ENCODE data around the gene BSDC1. TPM values are rescaled to one million over a fixed set of nuclear protein-coding genes. Genes with fewer than 3 reads are reported as not detected.
A peak's percentile ranks its signal among the peaks of the same experiment; 100 is the strongest.
"Not testable (repeated sequence)": the region's sequence is repeated elsewhere in the genome, so short reads cannot be mapped to it uniquely, and the experiment has no call there.

Gene BSDC1
- 100 to 1,000 TPM in 1 of 2 donors, 10 to 100 TPM in 1; 78.3 to 248 TPM for total RNA-seq

GRCh38 chr1:32394141-32394889 is at the start of gene BSDC1:
BSDC1 (minus strand) TSS chr1:32394441; CDS start chr1:32394414, 27 bp downstream.
- H3K4me3 ChIP-seq, result peak within 1 kb of the TSS; percentile 74 to 79
- 1% methylated on average over 47 of the region's 48 CpGs for WGBS
- H3K4me1 ChIP-seq (replicated peaks), result peaks cover 9% of the 10 kb centered on the region
- peak within 1 kb of the TSS; percentile 94 to 96 for H3K27ac ChIP-seq
- TF ChIP-seq POLR2AphosphoS5 (IDR thresholded peaks at IDR 0.05) (peak; percentile 100), CTCF (IDR thresholded peaks at IDR 0.05) (no peak), POLR2A (IDR thresholded peaks at IDR 0.05) (peak; percentile 96)
- H3K36me3 ChIP-seq, result no peaks in the 10 kb centered on the region
- peak; percentile 99 for DNase-seq (ENCODE audit: low spot score)
- H3K9me3 ChIP-seq, result no peaks in the 10 kb centered on the region
- intact Hi-C loops (cut with DNase I), result loop anchor here (10.0 kb wide), 1 partner anchor 170 kb away; the partner anchor contains the start of genes EIF3I and TMEM234
- H3K27me3 ChIP-seq (replicated peaks; ENCODE audit: insufficient read depth), result no peaks in the 10 kb centered on the region

GRCh38 chr1:32441467-32441866 is 47.2 kb upstream of the BSDC1 start:
- intact Hi-C loops (cut with DNase I); H3K36me3 ChIP-seq; H3K27ac ChIP-seq; DNase-seq (ENCODE audit: low spot score); H3K27me3 ChIP-seq (replicated peaks; ENCODE audit: insufficient read depth); H3K4me1 ChIP-seq (replicated peaks); H3K4me3 ChIP-seq; H3K9me3 ChIP-seq: not testable (repeated sequence)
- WGBS, result 93% methylated on average over 10 of the region's 10 CpGs

- DNase-seq (ENCODE audit: low spot score); H3K27me3 ChIP-seq (replicated peaks; ENCODE audit: insufficient read depth); H3K4me3 ChIP-seq; H3K4me1 ChIP-seq (replicated peaks); H3K27ac ChIP-seq; H3K9me3 ChIP-seq; H3K36me3 ChIP-seq; intact Hi-C loops (cut with DNase I): not testable (repeated sequence)
- WGBS, result 93% methylated on average over 4 of the region's 4 CpGs
These were observed 44.5 kb upstream of the BSDC1 start for GRCh38 chr1:32438777-32439176.

- Histone ChIP-seq H3K4me1 (replicated peaks) (no peaks in the 10 kb centered on the region), H3K36me3 (no peaks in the 10 kb centered on the region), H3K27me3 (replicated peaks; ENCODE audit: insufficient read depth) (no peaks in the 10 kb centered on the region), H3K27ac (no peak overlapping the region), H3K4me3 (no peak overlapping the region), H3K9me3 (no peaks in the 10 kb centered on the region)
- 32% methylated on average over 1 of the region's 1 CpG for WGBS
- DNase-seq (ENCODE audit: low spot score), result no peak
- intact Hi-C loops (cut with DNase I), result no loop called here
- TF ChIP-seq CTCF (IDR thresholded peaks at IDR 0.05) (no peak), POLR2AphosphoS5 (IDR thresholded peaks at IDR 0.05) (no peak), POLR2A (IDR thresholded peaks at IDR 0.05) (no peak)
These were observed 43.9 kb upstream of the BSDC1 start for GRCh38 chr1:32438136-32438535.

GRCh38 chr1:32431736-32432400 is 37.6 kb upstream of the BSDC1 start:
- H3K27ac ChIP-seq, result no peak overlapping the region
- H3K4me1 ChIP-seq (replicated peaks), result no peaks in the 10 kb centered on the region
- no peaks in the 10 kb centered on the region for H3K9me3 ChIP-seq
- H3K27me3 ChIP-seq (replicated peaks; ENCODE audit: insufficient read depth), result no peaks in the 10 kb centered on the region
- TF ChIP-seq CTCF (IDR thresholded peaks at IDR 0.05) (no peak), POLR2A (IDR thresholded peaks at IDR 0.05) (no peak), POLR2AphosphoS5 (IDR thresholded peaks at IDR 0.05) (no peak)
- DNase-seq (ENCODE audit: low spot score), result no peak
- WGBS, result 71% methylated on average over 4 of the region's 4 CpGs
- H3K36me3 ChIP-seq, result no peaks in the 10 kb centered on the region
- intact Hi-C loops (cut with DNase I), result no loop called here
- H3K4me3 ChIP-seq, result no peak overlapping the region

Measured in prostate gland (tissue), 2 donors.